ENCODE measurements around the gene MYH16. TPM values are rescaled to one million over a fixed set of nuclear protein-coding genes. Genes with fewer than 3 reads are reported as not detected.

MYH16 gene
- total RNA-seq, 2 experiments from 2014 or later, result not detected

DNA sequence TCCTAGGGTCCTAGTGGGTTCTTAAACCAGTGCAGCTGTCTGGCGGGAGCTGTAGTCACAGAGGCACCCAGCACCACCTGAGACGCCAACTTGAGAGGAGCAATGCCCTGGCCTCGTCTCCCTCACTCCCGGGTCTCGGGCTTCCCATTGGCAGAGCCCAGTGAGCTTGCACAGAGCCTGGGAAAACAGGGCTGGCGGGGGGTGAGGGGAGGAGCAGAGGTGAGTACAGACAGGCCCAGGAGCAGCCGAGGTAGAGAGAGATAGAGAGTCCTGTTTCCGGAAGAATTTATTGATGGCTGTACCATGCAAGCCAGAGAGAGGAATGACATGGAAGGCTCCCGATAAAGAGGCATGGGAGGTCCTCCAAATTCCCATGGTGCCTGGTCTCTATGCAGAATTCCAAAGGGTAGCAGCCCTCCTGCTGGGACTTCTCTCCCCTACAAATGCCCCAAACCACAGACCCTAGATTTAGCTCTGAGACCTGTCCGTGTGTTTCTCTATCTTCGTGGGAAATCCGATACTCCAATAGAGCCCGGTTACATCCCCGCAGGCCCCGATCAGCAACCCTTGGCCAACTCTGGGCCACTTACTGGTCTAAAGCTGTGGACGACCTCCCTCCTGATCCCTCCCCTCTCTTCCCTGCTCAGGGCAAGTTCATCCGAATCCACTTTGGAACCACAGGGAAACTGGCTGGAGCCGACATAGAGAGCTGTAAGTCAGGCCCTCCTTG, 20.3 kb upstream of the MYH16 start:
- H3K4me1 Mint-ChIP-seq (ENCODE audit: low read depth), result no peaks in the 10 kb centered on the region
- Histone ChIP-seq H3K36me3 (ENCODE audit: insufficient read depth, low read length) (no peaks in the 10 kb centered on the region), H3K27me3 (ENCODE audit: control insufficient read depth in 1 of 2, insufficient read depth in 2 of 2, low read length in 2 of 2) (no peaks in the 10 kb centered on the region), H3K9me3 (ENCODE audit: control insufficient read depth in 1 of 2, insufficient read depth in 1 of 2, low read length in 2 of 2) (peaks cover 0 to 5% of the 10 kb centered on the region in 2 experiments), H3K4me3 (ENCODE audit: low read length) (no peak overlapping the region), H3K27ac (ENCODE audit: low read depth in 1 of 2, low read length in 2 of 2) (no peak overlapping the region), H3K4me1 (ENCODE audit: insufficient read depth, low read length) (peaks cover 4% of the 10 kb centered on the region)
- intact Hi-C loops (cut with DNase I, micrococcal nuclease), result no loop called here
- POLR2A ChIA-PET, result no interaction called here
- no peak overlapping the region for H3K27ac Mint-ChIP-seq
- CTCF ChIA-PET, result no interaction called here
- DNase-seq (no peak), ATAC-seq (ENCODE audit: poor library complexity) (no peak)
- no peak overlapping the region for H3K4me3 Mint-ChIP-seq
- TF ChIP-seq, protein P1, sequence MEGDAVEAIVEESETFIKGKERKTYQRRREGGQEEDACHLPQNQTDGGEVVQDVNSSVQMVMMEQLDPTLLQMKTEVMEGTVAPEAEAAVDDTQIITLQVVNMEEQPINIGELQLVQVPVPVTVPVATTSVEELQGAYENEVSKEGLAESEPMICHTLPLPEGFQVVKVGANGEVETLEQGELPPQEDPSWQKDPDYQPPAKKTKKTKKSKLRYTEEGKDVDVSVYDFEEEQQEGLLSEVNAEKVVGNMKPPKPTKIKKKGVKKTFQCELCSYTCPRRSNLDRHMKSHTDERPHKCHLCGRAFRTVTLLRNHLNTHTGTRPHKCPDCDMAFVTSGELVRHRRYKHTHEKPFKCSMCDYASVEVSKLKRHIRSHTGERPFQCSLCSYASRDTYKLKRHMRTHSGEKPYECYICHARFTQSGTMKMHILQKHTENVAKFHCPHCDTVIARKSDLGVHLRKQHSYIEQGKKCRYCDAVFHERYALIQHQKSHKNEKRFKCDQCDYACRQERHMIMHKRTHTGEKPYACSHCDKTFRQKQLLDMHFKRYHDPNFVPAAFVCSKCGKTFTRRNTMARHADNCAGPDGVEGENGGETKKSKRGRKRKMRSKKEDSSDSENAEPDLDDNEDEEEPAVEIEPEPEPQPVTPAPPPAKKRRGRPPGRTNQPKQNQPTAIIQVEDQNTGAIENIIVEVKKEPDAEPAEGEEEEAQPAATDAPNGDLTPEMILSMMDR (IDR thresholded peaks at IDR 0.05), result no peak
- no peaks in the 10 kb centered on the region for H3K27me3 Mint-ChIP-seq
- H3K36me3 Mint-ChIP-seq (ENCODE audit: low read depth), result no peaks in the 10 kb centered on the region
- no peaks in the 10 kb centered on the region for H3K9me3 Mint-ChIP-seq

DNA sequence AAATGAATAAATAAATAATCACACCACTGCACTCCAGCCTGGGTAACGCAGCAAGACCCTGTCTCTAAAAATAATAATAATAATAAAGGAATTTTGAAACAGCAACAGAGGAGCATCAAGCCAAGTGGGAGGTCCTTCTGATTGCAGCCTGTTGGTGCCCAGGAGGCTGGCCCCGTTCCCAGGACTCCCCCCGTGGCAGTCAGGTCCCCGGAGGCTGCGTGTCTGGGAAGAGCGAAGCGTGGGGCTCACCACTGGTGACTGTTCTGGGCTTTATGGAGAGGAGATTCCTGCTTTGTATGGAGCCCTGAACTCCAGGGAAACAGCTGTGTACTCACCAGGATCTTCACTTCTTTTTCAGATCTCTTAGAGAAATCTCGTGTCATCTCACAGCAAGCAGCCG, 19.3 kb upstream of the MYH16 start:
- Mint-ChIP-seq H3K36me3 (ENCODE audit: low read depth) (no peaks in the 10 kb centered on the region), H3K4me3 (no peak overlapping the region), H3K4me1 (ENCODE audit: low read depth) (no peaks in the 10 kb centered on the region), H3K27me3 (no peaks in the 10 kb centered on the region), H3K9me3 (no peaks in the 10 kb centered on the region), H3K27ac (no peak overlapping the region)
- H3K27ac ChIP-seq (ENCODE audit: low read depth in 1 of 2, low read length in 2 of 2), result no peak overlapping the region
- H3K4me1 ChIP-seq (ENCODE audit: insufficient read depth, low read length), result no peaks in the 10 kb centered on the region
- TF ChIP-seq, protein P1 (IDR thresholded peaks at IDR 0.05), result no peak
- no peaks in the 10 kb centered on the region for H3K27me3 ChIP-seq (ENCODE audit: control insufficient read depth in 1 of 2, insufficient read depth in 2 of 2, low read length in 2 of 2)
- DNase-seq (no peak), ATAC-seq (ENCODE audit: poor library complexity) (no peak)
- no peak overlapping the region for H3K4me3 ChIP-seq (ENCODE audit: low read length)
- no peaks in the 10 kb centered on the region for H3K9me3 ChIP-seq (ENCODE audit: control insufficient read depth in 1 of 2, insufficient read depth in 1 of 2, low read length in 2 of 2)
- POLR2A ChIA-PET, result no interaction called here
- CTCF ChIA-PET, result no interaction called here
- H3K36me3 ChIP-seq (ENCODE audit: insufficient read depth, low read length), result no peaks in the 10 kb centered on the region
- intact Hi-C loops (cut with DNase I, micrococcal nuclease), result no loop called here

DNA sequence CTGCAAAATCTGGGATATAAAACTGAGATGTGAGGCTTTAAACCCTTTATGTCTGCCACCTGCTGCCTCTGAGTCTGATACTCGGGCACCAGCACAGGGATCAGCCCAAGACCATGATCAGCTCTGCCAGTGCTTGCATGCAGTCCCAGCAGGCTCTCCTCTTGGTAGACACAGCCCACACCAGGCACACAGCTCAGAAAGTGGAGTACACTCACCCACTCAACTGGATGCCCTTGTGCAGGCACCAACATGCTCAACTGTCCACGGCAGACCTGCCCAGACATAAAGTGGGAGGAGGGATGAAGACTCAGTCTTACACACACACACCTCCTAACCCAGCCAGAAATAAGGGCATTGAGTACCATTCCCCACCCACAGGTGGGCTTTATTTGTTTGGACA, 18.2 kb upstream of the MYH16 start:
- ChIA-PET CTCF (no interaction called here), POLR2A (no interaction called here)
- no peaks in the 10 kb centered on the region for H3K36me3 ChIP-seq (ENCODE audit: insufficient read depth, low read length)
- H3K27ac ChIP-seq (ENCODE audit: low read depth in 1 of 2, low read length in 2 of 2), result no peak overlapping the region
- Mint-ChIP-seq H3K27me3 (no peaks in the 10 kb centered on the region), H3K36me3 (ENCODE audit: low read depth) (no peaks in the 10 kb centered on the region), H3K4me3 (no peak overlapping the region), H3K4me1 (ENCODE audit: low read depth) (no peaks in the 10 kb centered on the region), H3K27ac (no peak overlapping the region), H3K9me3 (no peaks in the 10 kb centered on the region)
- ATAC-seq (ENCODE audit: poor library complexity) (no peak), DNase-seq (no peak)
- no peaks in the 10 kb centered on the region for H3K4me1 ChIP-seq (ENCODE audit: insufficient read depth, low read length)
- TF ChIP-seq, protein P1 (IDR thresholded peaks at IDR 0.05), result no peak
- H3K4me3 ChIP-seq (ENCODE audit: low read length), result no peak overlapping the region
- no peaks in the 10 kb centered on the region for H3K9me3 ChIP-seq (ENCODE audit: control insufficient read depth in 1 of 2, insufficient read depth in 1 of 2, low read length in 2 of 2)
- no peaks in the 10 kb centered on the region for H3K27me3 ChIP-seq (ENCODE audit: control insufficient read depth in 1 of 2, insufficient read depth in 2 of 2, low read length in 2 of 2)
- intact Hi-C loops (cut with DNase I, micrococcal nuclease), result no loop called here

Data from CD4-positive, alpha-beta T cell (primary cell).